NCI-H82 (cell line): ENCODE measurements around the gene MRPL41.
A peak's percentile ranks its signal among the peaks of the same experiment; 100 is the strongest.
"Not testable (repeated sequence)": the region's sequence is repeated elsewhere in the genome, so short reads cannot be mapped to it uniquely, and the experiment has no call there.

ENCODE experiments used
- DNase-seq: peaks from one replicate; lab custom pipeline; 2025; lab: John Stamatoyannopoulos, UW

MRPL41 gene

GRCh38 chr9:137551264-137552021, at the start of gene MRPL41:
TSS of gene MRPL41 (plus strand) at chr9:137551879. CDS start at chr9:137552082, 203 bp downstream.
- peak; percentile 97 for DNase-seq

- DNase-seq, result no peak
Observed at GRCh38 chr9:137502008-137502911, 49.4 kb upstream of the MRPL41 start.

DNA sequence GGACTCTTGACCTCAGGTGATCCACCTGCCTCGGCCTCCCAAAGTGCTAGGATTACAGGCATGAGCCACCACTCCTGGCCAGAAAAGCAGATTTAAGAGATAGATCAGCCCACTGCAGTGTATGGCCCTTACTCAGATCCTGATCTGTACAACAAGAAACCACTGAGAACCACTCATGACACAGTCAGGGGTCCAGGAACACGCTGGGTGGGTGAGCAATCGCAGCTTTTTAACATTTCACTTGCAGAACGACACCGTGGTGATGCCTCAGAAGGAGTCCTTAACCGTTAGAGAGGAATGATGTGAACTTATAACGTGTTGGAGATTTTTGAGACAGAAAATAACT, 47.3 kb upstream of the MRPL41 start:
- DNase-seq, result peak; percentile 20

- no peak for DNase-seq
Observed at GRCh38 chr9:137505421-137506140, 46.1 kb upstream of the MRPL41 start.

DNA sequence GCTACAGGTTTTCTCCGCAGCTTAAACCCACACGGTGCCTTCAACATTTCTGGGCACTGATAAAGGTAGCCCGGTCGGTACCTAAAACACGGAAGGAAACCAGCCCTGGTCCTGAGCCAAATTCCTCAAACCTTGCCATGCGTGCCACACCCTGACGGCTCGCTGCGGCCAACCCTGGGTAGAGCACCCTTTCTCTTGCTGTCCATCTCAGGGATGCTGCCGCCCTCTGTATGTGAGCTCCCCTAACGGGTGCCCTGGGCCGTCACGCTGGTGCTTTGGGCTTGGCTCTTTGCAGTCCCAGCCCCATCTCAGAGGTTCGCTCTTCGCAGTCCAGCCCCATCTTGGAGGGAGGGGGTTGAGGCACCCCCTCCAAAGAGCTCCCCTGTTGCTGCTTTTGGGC, 45.4 kb upstream of the MRPL41 start:
- DNase-seq, result no peak

DNA sequence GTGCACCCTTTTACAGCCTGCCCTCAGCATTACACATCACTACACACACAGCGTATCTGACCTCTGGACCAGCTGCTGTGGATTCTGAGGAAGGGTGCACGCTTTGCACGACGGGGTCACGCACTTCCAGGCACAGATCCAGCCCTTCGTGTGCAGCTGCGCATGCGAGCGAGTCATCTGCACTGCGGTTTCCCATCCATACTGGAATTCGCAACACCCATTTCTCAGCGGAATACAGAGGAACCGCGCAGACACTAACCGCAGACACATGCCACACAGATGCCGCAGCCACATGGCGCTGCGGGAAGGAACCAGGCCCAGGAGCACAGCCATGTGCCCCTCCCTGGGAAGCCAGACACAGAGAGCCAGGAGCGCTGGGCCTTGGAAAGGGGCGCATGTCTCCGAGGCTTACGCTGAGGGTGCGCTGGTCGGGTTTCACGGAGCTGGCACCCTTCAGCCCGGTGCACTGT, 44.9 kb upstream of the MRPL41 start:
- peak; percentile 24 for DNase-seq

GRCh38 chr9:137509198-137509597, 42.5 kb upstream of the MRPL41 start:
- DNase-seq, result no peak

- DNase-seq, result not testable (repeated sequence)
Observed at GRCh38 chr9:137511126-137511525, 40.6 kb upstream of the MRPL41 start.

DNA sequence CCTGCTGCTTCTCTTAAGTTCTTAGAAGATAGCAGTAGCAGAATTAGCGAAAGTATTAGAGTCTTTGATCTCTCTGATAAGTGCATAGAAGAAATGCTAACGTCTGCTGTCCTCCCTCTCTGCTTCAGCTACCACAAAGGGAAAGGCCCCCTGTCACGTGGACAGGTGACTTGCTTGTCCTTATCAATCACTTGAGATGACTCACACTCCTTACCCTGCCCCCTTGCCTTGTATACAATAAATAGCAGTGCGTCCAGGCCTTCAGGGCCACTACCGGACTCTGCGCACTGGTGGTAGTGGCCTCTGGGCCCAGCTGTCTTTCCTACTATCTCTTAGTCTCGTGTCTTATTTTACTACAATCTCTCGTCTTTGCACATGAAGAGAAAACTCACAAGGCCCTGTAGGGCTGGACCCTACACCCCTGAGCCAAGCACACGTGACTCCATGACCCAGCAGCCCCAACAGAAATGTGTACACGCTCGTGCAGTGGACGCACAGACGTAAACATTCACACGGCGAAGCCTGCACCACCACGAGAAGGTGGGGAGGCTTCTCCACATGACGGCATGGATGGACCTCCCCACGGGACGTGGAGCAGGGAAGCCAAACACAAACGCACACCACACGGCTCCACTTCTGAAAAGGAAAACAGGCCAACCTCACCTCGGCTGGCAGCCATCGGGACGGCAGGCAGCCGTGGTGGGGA, 39.8 kb upstream of the MRPL41 start:
- no peak for DNase-seq

- DNase-seq, result not testable (repeated sequence)
Observed at GRCh38 chr9:137513136-137513535, 38.5 kb upstream of the MRPL41 start.

DNA sequence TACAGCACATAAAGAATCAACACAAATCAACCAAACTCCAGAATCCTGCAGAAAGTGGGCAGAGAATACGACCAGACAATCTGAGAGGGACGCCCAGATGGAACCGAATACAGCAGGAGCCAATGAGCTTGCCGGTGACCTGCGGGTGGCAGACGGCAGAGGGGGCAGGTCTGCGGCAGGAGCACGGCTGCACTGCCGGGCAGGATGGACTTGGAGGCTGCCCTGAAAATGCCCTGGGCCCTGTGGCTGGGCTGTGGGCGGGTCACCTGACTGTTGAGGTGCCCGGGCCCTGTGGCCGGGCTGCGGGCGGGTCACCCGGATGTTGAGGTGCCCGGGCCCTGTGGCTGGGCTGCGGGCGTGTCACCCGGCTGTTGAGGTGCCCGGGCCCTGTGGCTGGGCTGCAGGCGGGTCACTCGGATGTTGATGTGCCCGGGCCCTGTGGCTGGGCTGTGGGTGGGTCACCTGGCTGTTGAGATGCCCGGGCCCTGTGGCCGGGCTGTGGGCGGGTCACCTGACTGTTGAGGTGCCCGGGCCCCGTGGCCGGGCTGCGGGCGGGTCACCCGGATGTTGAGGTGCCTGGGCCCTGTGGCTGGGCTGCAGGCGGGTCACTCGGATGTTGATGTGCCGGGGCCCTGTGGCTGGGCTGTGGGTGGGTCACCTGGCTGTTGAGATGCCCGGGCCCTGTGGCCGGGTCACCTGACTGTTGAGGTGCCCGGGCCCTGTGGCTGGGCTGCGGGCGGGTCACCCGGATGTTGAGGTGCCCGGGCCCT, 37.7 kb upstream of the MRPL41 start:
- DNase-seq, result not testable (repeated sequence)

- DNase-seq, result no peak
Observed at GRCh38 chr9:137514691-137515337, 36.9 kb upstream of the MRPL41 start.

DNA sequence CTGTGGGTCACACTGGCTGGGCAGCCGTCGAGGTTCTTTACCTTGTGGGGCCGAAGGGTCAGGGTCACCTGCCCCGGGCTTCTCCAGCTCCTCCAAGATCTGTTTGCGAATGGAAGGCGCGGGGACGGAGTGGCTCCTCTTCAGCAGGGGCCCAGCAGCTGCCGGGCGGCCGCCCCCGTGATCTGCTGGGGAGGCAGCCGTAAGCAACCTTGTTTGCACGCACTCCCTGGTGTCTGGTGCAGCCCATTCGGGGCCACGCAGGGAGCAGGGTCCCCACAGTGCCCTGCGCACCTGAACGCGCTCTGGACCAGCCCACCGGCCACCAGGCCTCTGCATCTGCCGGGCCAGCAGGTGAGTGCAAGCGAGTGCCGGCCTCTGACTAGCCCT, 36.3 kb upstream of the MRPL41 start:
- DNase-seq, result no peak

DNA sequence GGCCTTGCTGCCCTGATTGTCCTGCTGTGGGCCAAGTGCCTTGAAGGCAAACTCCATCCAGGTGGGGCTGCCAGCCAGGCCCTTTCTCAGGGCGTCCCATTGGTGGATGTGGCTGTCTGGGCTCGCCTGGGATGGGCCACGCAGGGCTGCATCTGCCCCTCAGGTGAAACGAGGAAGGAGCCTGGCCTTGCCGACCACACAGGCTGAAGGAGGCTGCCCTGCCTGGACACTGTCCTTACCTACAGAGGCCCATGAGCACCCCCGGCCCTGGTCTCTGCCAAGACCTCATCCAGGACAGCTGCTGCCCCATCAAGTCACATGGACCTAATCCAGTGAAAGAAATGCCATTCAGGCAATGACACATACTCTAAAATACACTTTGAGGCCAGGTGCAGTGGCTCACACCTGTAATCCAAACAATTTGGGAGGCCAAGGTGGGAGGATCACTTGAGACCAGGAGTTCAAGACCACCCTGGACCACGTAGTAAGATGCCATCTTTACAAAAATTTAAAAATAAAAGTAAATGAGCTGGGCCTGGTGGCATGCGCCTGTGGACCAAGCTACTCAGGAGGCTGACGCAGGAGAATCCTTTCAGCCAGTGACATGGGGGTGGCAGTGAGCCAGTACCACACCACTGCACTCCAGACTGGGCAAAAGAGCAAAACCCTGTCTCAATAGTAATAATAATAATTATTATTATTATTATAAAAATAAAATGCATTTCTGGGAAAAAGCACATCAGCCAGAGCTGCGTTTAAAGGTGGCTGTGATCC, 35.3 kb upstream of the MRPL41 start:
- DNase-seq, result no peak

DNA sequence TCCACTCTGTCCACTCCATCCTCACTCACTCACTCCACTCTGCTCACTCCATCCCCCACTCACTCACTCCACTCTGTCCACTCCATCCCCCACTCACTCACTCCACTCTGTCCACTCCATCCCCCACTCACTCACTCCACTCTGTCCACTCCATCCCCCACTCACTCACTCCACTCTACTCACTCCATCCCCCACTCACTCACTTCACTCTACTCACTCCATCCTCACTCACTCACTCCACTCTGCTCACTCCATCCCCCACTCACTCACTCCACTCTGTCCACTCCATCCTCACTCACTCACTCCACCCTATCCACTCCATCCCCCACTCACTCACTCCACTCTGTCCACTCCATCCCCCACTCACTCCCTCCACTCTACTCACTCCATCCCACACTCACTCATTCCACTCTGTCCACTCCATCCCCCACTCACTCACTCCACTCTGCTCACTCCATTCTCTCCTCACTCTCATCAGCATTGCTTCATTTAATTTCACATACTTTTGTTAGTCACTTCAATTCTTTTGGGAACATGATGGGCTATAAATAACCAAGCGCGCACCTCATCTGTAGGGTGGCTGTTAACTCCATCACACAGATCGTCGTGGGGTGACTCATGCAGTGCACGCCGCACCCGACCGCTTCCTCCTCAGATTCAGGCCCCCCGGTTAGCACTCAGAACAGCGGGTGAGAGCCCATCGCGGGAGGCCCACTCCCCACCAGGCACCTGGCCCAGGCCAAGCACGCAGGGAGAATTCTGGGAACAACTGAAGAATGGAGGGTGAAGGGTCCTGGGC, 32.8 kb upstream of the MRPL41 start:
- DNase-seq, result not testable (repeated sequence)

DNA sequence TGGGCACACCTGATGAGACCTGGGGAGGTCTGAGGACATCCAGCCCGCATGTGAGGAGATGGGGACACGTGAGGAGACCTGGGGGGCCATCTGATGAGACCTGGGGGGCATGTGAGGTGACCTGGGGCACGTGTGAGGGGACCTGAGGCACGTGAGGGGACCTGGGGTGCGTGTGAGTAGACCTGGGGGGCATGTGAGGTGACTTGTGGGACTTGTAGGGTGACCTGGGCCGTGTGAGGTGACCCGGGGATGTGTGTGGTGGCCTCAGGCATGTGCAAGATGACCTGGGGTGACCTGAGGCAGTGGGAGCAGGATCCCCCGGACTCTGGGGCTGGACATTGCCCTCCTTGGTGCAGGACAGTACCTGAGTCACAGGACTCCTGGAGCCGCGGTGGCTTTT, 32.1 kb upstream of the MRPL41 start:
- DNase-seq, result no peak

DNA sequence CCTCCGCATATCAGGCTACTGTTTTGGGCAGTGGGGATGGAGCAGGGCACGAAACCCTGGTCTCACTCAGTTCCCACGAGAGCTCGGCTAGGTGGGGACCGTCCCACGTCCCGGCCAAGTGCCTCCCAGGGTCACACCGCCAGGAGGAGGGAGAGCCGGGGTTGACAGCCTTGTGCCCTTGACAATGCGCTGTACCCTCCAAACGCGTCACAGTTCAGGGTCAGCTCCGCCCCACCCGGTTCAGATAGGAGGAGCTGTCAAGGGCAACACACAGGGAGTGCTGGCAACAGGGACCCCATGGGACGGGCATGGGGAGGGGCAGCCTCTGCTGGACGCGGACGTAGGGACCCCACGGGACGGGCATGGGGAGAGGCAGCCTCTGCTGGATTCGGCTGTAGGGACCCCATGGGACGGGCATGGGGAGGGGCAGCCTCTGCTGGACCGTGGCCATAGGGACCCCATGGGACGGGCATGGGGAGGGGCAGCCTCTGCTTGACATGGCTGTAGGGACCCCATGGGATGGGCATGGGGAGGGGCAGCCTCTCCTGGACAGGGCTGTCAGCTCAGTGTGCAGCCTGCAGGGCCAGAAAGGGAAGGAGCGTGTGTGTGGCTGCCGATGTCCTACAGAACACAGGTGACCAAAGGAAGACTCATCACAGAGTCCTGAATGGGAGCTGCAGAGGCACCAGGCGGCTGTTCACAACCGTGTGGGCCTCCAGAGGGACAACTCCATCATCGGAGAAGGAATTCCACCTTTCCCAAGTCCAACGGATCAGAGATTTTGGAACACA, 30.9 kb upstream of the MRPL41 start:
- DNase-seq, result no peak

- DNase-seq, result no peak
Observed at GRCh38 chr9:137521405-137521985, 30.2 kb upstream of the MRPL41 start.
